Measurements from ENCODE around the gene IRF6. TPM values are rescaled to one million over a fixed set of nuclear protein-coding genes. Genes with fewer than 3 reads are reported as not detected.

IRF6 gene
- total RNA-seq, 1 experiment from 2014 or later, result 35.2 TPM

GRCh38 chr1:209815931-209816341 is 10.0 kb upstream of the IRF6 start:
- POLR2A ChIA-PET, result interaction anchor here (2.9 kb wide), 1 partner anchor 12 kb away, joined by 6 read pairs; the partner anchor contains the start of gene UTP25
- intact Hi-C loops (cut with micrococcal nuclease), result no loop called here
- H3K9me2 ChIP-seq (ENCODE audit: insufficient read depth), result no peaks in the 10 kb centered on the region
- RAD21 ChIA-PET (ENCODE audit: low non-redundant PET in 1 of 2, low total read pairs in 2 of 2, uncharacterized antibody in 2 of 2, unreplicated experiment in 2 of 2), result no interaction called here
- H3K27ac ChIP-seq (ENCODE audit: low read depth, low read length), result no peak overlapping the region
- no peak overlapping the region for H3K9ac ChIP-seq (ENCODE audit: low read length)
- 0 out of 4 replicates have a peak, but pooled peaks cover 0 to 7% of the 10 kb centered on the region in 2 experiments for H3K4me1 ChIP-seq (ENCODE audit: control insufficient read depth in 1 of 2, insufficient read depth in 2 of 2, low read length in 2 of 2)
- H3K4me2 ChIP-seq (ENCODE audit: low read length), result no peak overlapping the region
- no peak overlapping the region for H2AFZ ChIP-seq (ENCODE audit: low read depth, low read length, poor library complexity, severe bottlenecking)
- 0 out of 2 replicates have a peak, but pooled peaks have one; percentile 14 for ATAC-seq
- no TSS peak for BruUV-seq (replicated peaks)
- CTCF ChIA-PET, result interaction anchor here (1.7 to 2.8 kb wide), 2 partner anchors 8 kb away, joined by 5 to 14 read pairs; no protein-coding TSS in a partner anchor
- no peak for DNase-seq (ENCODE audit: low read depth, low spot score)
- H3K4me3 ChIP-seq (replicated peaks in 1 of 2; ENCODE audit: low read depth in 1 of 2, low read length in 2 of 2), result no peak overlapping the region
- no peaks in the 10 kb centered on the region for H3K9me3 ChIP-seq (ENCODE audit: control insufficient read depth in 1 of 2, insufficient read depth in 1 of 2, low read depth in 1 of 2, low read length in 2 of 2)
- no peaks in the 10 kb centered on the region for H3K36me3 ChIP-seq (ENCODE audit: control insufficient read depth in 1 of 2, insufficient read depth in 2 of 2, low read length in 2 of 2)
- no peaks in the 10 kb centered on the region for H4K20me1 ChIP-seq (ENCODE audit: insufficient read depth)
- TF ChIP-seq POLR2AphosphoS5 (IDR thresholded peaks at IDR 0.05; ENCODE audit: low read depth, low read length), result no peak
- no peak for TF ChIP-seq CBX3 (IDR thresholded peaks at IDR 0.05; ENCODE audit: low read depth)
- no peak for TF ChIP-seq MAX (IDR thresholded peaks at IDR 0.05)
- TF ChIP-seq EZH2 (IDR thresholded peaks at IDR 0.05), result no peak
- no peak for TF ChIP-seq EGR1 (IDR thresholded peaks at IDR 0.05; ENCODE audit: low read depth)
- TF ChIP-seq SIN3A (IDR thresholded peaks at IDR 0.05; ENCODE audit: low read depth), result no peak
- TF ChIP-seq RAD21 (IDR thresholded peaks at IDR 0.05; ENCODE audit: low read depth), result no peak
- TF ChIP-seq ELF1 (IDR thresholded peaks at IDR 0.05; ENCODE audit: borderline replicate concordance, low read depth), result no peak
- no peak for TF ChIP-seq ZBTB33 (IDR thresholded peaks at IDR 0.05; ENCODE audit: extremely low read depth, insufficient replicate concordance, low read length)
- TF ChIP-seq ATF3 (IDR thresholded peaks at IDR 0.05), result no peak
- TF ChIP-seq TCF7L2 (IDR thresholded peaks at IDR 0.05; ENCODE audit: borderline replicate concordance, extremely low read depth, insufficient read depth, insufficient read length), result no peak
- no peak for TF ChIP-seq SRF (IDR thresholded peaks at IDR 0.05; ENCODE audit: low read depth)
- no peak for TF ChIP-seq REST (IDR thresholded peaks at IDR 0.05; ENCODE audit: low read depth)
- TF ChIP-seq SP1 (IDR thresholded peaks at IDR 0.05; ENCODE audit: low read depth), result no peak
- no peak for TF ChIP-seq JUND (IDR thresholded peaks at IDR 0.05)
- no peaks in the 10 kb centered on the region for H3K79me2 ChIP-seq (ENCODE audit: insufficient read depth, low read length)
- H3K27me3 ChIP-seq (ENCODE audit: insufficient read depth, low read length), result no peaks in the 10 kb centered on the region; the same call in 1 of the 2 replicates
